ENCODE measurements around the gene SLC24A3.

GRCh38 chr20:19743640-19743995, 531.2 kb downstream of the SLC24A3 start:
- TF ChIP-seq CTCF (IDR thresholded peaks at IDR 0.05; ENCODE audit: low read depth, low read length, poor library complexity, severe bottlenecking) (no peak), EZH2phosphoT487 (IDR thresholded peaks at IDR 0.05; ENCODE audit: borderline replicate concordance, low read length) (no peak)

Measured in DOHH2 (cell line).